GM18867 (cell line): ENCODE measurements around the gene NCLN.
"Not testable (repeated sequence)": the region's sequence is repeated elsewhere in the genome, so short reads cannot be mapped to it uniquely, and the experiment has no call there.

Experiments
- ATAC-seq: cut with Tn5 transposase; IDR thresholded peaks from one replicate; pipeline ENCODE4 v1.9.1; 2021; ENCODE audit warnings: mild to moderate bottlenecking, moderate library complexity; ENCODE audit not compliant: unreplicated experiment

Gene NCLN

GRCh38 chr19:3196933-3197205 is 11.1 kb downstream of the NCLN start:
- ATAC-seq = no peak

- ATAC-seq = no peak
Observed at GRCh38 chr19:3198901-3199700, 13.4 kb downstream of the NCLN start.

- no peak for ATAC-seq
Observed at GRCh38 chr19:3201072-3201700, 15.5 kb downstream of the NCLN start.

DNA sequence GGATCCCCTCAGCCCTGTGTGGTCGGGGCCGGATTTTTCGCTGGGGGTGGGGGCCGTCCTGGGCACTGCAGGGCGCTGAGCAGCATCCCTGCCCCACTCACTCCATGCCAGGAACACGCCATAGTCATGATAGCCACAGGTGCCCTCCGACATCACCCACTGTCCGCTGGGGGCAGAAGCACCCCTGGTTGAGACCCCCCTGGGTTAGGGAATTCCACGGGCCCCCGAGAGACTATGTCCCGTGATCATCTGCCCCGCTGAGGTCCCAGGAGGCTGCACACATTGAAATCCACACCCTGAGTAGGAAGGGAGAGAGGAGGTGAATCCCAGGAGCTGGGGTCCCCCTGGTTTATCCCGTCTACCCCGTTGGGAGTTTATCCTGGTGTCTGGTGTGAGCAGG is 16.2 kb downstream of the NCLN start:
- ATAC-seq = no peak

- ATAC-seq = no peak
Observed at GRCh38 chr19:3202346-3202745, 16.6 kb downstream of the NCLN start.

- not testable (repeated sequence) for ATAC-seq
Observed at GRCh38 chr19:3202895-3203294, 17.2 kb downstream of the NCLN start.

- ATAC-seq = no peak
Observed at GRCh38 chr19:3203805-3204645, 18.3 kb downstream of the NCLN start.

DNA sequence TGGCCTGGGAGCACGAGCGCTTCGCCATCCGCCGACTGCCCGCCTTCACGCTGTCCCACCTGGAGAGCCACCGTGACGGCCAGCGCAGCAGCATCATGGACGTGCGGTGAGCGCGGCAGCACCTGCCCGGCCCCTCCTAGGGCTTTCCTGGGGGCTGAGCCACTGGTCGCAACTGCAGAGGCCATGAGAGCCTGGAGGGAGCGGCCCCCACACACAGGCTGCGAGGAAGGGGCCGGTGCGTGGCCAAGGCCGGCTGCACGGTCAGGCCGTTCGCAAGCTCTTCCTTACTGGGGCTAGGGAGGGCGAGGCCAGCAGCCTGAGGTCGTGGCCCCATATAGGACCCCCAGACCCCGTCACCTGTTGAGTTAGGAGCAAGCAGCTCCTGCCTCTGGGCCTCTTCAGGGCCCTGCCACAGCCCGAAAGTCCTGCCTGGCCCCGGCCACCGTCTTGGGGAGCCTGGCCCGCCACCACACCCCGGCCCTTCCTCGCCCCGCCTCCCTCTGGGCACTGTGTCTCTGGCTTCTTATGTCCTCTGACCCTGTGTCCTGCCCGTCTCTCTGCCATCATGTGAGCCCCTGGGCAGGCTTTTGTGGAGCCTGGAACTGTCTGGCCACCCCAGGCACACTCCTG is 19.0 kb downstream of the NCLN start:
- ATAC-seq = no peak

DNA sequence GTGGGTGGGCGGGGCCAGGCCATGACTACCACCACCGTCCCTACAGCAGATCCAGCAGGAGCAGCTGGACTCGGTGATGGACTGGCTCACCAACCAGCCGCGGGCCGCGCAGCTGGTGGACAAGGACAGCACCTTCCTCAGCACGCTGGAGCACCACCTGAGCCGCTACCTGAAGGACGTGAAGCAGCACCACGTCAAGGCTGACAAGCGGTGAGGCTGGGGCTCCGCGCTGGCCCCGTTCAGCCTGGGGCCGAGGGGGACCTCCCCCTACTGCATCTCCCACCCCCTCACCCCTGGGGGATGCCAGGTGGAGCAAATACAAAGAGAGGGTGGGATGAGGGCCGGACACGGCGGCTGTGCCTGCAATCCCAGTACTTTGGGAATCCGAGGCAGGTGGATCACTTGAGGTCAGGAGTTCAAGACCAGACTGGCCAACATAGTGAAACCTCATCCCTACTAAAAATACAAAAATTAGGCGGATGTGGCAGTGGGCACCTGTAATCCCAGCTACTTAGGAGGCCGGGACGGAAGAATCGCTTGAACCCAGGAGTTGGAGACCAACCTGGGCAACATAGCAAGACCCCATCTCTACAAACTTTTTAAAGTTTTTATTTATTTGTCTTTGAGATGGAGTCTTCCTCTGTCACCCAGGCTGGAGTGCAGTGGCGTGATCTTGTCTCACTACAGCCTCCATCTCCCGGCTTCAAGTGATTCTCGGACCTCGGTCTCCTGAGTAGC is 20.7 kb downstream of the NCLN start:
- no peak for ATAC-seq

GRCh38 chr19:3207461-3208242 is 21.9 kb downstream of the NCLN start:
- no peak for ATAC-seq

DNA sequence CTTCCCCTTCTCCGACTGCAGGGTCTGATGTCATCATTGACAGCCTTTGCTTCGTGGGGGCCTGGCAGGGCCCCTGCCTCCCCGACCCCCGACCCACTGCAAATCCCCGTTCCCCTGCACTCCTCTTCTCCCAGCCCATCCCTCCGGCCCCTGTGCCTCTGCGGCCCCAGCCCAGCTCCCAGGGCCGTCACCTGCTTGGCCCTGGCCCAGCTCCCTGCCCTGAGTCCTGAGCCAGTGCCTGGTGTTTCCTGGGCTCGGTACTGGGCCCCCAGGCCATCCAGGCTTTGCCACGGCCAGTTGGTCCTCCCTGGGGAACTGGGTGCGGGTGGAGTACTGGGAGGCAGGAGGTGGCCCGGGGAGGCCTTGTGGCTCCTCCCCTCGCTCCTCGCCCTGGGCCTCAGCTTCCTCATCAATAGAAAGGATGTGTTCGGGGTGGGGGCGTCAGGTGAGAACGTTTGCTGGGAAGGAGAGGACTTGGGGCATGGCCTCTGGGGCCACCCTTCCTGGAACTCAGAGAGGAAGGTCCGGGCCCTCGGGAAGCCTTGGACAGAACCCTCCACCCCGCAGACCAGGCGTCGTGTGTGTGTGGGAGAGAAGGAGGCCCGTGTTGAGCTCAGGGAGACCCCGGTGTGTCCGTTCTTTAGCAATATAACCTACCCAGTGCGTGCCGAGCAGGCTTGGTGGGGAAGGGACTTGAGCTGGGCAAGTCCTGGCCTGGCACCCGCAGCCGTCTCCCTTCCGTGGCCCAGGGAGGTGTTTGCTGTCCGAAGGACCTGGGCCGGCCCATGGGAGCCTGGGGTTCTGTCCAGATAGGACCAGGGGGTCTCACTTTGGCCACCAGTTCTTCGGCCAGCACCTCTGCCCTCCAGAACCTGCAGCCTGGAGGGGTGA is 22.8 kb downstream of the NCLN start:
- no peak for ATAC-seq

DNA sequence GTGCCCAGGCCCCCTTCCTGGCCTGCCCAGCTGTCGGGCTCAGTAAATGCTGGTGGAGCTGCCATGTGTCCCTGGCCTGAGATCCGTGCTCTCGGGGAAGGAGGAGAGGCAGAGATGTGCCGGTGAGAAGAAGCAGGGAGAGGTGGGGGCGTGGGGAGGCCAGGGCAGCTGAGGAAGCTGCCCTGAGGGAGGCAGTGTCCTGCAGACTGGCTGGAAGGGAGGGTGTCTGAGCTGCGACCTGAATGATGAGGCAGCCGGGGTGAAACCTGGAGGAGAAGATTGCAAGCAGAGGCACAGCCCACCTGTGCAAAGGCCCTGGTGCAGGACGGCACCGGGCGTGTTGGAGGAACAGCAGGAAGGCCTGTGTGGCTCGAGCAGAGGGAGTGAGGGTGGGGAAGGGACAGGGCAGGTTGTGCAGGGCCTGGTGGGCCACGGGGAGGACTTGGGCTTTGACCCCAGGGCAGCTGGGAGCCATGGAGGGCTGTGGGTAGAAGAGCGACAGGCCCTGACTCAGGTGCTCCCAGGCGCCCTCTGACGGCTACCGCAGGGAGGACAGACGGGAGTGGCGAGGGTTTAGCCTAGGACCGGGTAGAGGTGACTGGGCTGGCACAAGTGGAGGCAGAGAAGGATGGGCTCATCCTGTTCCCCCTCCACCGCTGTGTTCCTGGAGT is 24.8 kb downstream of the NCLN start:
- no peak for ATAC-seq

GRCh38 chr19:3211191-3211590 is 25.5 kb downstream of the NCLN start:
- ATAC-seq = no peak

DNA sequence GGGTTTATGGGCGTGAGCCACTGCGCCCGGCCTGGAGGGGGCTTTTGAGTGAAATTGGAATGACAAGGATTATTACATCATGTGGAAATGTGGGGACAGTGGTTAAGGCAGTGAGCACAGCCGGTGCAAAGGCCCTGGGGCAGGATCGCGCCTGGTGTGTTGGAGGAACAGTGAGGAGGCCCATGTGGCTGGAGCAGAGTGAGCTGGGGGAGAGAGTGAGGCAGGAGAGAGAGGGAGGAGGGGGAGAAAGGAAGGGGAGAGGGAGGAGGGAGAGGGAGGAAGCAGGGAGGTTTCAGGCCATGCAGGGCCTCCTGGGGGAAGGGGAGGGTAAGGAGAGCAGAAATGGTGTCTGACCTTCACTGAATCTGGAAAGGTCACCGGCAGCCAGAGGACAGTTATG is 27.4 kb downstream of the NCLN start:
- ATAC-seq = no peak

- ATAC-seq = no peak
Observed at GRCh38 chr19:3216874-3217273, 31.1 kb downstream of the NCLN start.

- no peak for ATAC-seq
Observed at GRCh38 chr19:3220576-3220975, 34.8 kb downstream of the NCLN start.

- not testable (repeated sequence) for ATAC-seq
Observed at GRCh38 chr19:3221576-3221975, 35.8 kb downstream of the NCLN start.

DNA sequence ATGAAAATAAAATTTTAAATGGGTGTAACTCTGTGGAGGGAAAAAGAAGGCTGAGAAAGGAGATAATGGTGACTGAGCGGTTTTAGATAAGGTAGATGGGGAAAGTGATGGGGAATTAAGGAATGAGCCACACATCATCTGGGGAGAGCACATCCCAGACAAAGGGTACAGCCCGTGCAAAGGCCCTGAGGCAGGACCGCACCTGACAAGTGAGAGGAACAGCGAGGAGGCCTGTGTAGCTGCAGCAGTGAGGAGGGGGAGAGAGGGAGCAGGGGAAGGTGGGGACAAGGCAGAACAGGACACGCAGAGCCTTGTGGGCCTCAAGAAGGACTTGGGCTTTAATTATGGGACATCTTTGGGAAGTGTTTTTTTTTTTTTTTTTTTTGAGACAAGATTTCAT is 37.0 kb downstream of the NCLN start:
- ATAC-seq = no peak
